Measurements from ENCODE around the gene EGFL8. TPM values are rescaled to one million over a fixed set of nuclear protein-coding genes. Genes with fewer than 3 reads are reported as not detected.

Gene EGFL8
- total and polyA plus RNA-seq, 9 of the 15 experiments (the other 6 are each of a cell fraction or from before 2014, with no cell fraction given): 2.2 to 47.4 (median 14.2) TPM

- peak within 1 kb of the TSS; percentile 86 to 93 for H3K9ac ChIP-seq (ENCODE audit: insufficient read depth in 1 of 2, low read depth in 2 of 2, low read length in 2 of 2)
- peak within 1 kb of the TSS; percentile 65; the same call in 1 of the 2 replicates for H3K4me3 ChIP-seq
- TF ChIP-seq KDM4B (IDR thresholded peaks at IDR 0.05; ENCODE audit: borderline replicate concordance in 2 of 2, low read depth in 1 of 2) (no peak), ZC3H11A (IDR thresholded peaks at IDR 0.05; ENCODE audit: low read depth, low read length) (no peak), PYGO2 (tag; IDR thresholded peaks at IDR 0.05) (no peak), HOXB6 (CRISPR knock-in tag; IDR thresholded peaks at IDR 0.05; ENCODE audit: borderline replicate concordance) (no peak), USF1 (CRISPR knock-in tag; IDR thresholded peaks at IDR 0.05) (no peak), SUPT5H (IDR thresholded peaks at IDR 0.05) (no peak), HINFP (tag; conservative IDR thresholded peaks at IDR 0.05; ENCODE audit: low read depth) (no peak), ZBTB34 (CRISPR knock-in tag; IDR thresholded peaks at IDR 0.05) (no peak), PCBP1 (IDR thresholded peaks at IDR 0.05; ENCODE audit: low read depth, low read length, poor library complexity, severe bottlenecking) (no peak), SAP30 (IDR thresholded peaks at IDR 0.05; ENCODE audit: borderline replicate concordance, insufficient read depth, low read depth, low read length, poor library complexity, severe bottlenecking) (peak; percentile 8), SMAD3 (CRISPR knock-in tag; conservative IDR thresholded peaks at IDR 0.05) (no peak), CXXC5 (CRISPR knock-in tag; IDR thresholded peaks at IDR 0.05) (0 out of 2 replicates have a peak, but pooled peaks have one; percentile 4), BDP1 (IDR thresholded peaks at IDR 0.05; ENCODE audit: insufficient read depth, insufficient read length) (no peak), ZFP91 (CRISPR knock-in tag; IDR thresholded peaks at IDR 0.05) (peak; percentile 80), L3MBTL2 (IDR thresholded peaks at IDR 0.05) (no peak)
Observed at GRCh38 chr6:32151863-32152768, 12.3 kb upstream of the EGFL8 start, which contains the start of gene PRRT1. PRRT1 (minus strand) TSS chr6:32151939; CDS start chr6:32151827, 112 bp downstream.

More at GRCh38 chr6:32151863-32152768, 12.3 kb upstream of the EGFL8 start, which contains the start of gene PRRT1:
- peak within 1 kb of the TSS; percentile 89 for H3K27ac ChIP-seq (ENCODE audit: extremely low read depth, low read depth, low read length)
- H3K79me2 ChIP-seq (ENCODE audit: control insufficient read depth, insufficient read depth, low read length): peaks cover 44% of the 10 kb centered on the region
- no peaks in the 10 kb centered on the region for H3K9me1 ChIP-seq (ENCODE audit: control insufficient read depth, insufficient read depth, low read length)
- intact Hi-C loops (cut with micrococcal nuclease) (no loop called here), in situ Hi-C loops (cut with MboI) (no loop called here)
- peaks cover 25 to 65% of the 10 kb centered on the region in 2 experiments; a peak in 4 of 5 replicates for H3K4me1 ChIP-seq (replicated peaks in 1 of 2; ENCODE audit: control insufficient read depth in 2 of 2, insufficient read depth in 2 of 2, low read length in 2 of 2)
- POLR2A ChIA-PET: interaction anchor here (0.6 to 2.1 kb wide), 8 partner anchors 12 to 61 kb away, joined by 3 to 7 read pairs (median 4); partner anchors contain the start of genes ATF6B and FKBPL
- BruUV-seq (replicated peaks): no TSS peak
- DNase-seq (ENCODE audit: extremely low read depth in 1 of 4, low spot score in 3 of 4): peak in 2 of 4 experiments; percentile 47 to 49
- 21% methylated on average over 6 of the region's 24 CpGs for WGBS (ENCODE audit: insufficient coverage, low coverage, missing lambda C conversion rate)
- peaks cover 20% of the 10 kb centered on the region for H3K36me3 ChIP-seq (ENCODE audit: control insufficient read depth, insufficient read depth, low read length)
- H4K20me1 ChIP-seq (replicated peaks; ENCODE audit: control insufficient read depth, insufficient read depth, low read length): no peaks in the 10 kb centered on the region
- no peaks in the 10 kb centered on the region for H3K27me3 ChIP-seq (ENCODE audit: control insufficient read depth in 2 of 2, insufficient read depth in 2 of 2, low read length in 2 of 2)
- peak; percentile 68 for FAIRE-seq
- H3K9me3 ChIP-seq (replicated peaks; ENCODE audit: control insufficient read depth, insufficient read depth, low read depth, low read length): no peaks in the 10 kb centered on the region
- CTCF ChIA-PET (ENCODE audit: low intra/inter-chr PET ratio): interaction anchor here (4.2 kb wide), 1 partner anchor 33 kb away, joined by 51 read pairs; no protein-coding TSS in a partner anchor
- peak within 1 kb of the TSS; percentile 91 for H2AFZ ChIP-seq (ENCODE audit: low read depth, low read length)
- peak within 1 kb of the TSS; percentile 86 for H3K4me2 ChIP-seq (ENCODE audit: insufficient read depth, low read length)
- ATAC-seq: no peak

Measured in K562 (cell line).